ENCODE results near the gene ATG14.

DNA sequence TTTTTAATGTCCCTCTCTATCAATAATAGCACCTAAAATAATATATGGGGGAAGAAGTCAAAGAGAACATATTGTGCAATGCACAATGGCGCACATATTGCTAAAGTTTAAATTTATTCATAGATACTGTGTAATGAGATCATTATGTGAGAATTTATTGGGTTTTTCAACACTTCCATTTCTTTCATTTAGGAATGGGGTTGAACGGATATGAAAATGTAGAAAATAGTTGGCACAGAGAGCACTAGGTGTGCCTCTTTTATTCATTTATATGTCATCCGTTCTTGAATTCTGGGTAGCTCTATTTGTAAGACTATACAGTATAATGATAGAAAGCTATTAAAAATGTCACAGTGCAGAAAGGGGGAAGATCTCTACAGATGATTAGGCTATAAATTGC, 63.9 kb downstream of the ATG14 start:
- TF ChIP-seq POLR2AphosphoS5 (IDR thresholded peaks at IDR 0.05; ENCODE audit: low read depth) (no peak), JUNB (IDR thresholded peaks at IDR 0.05; ENCODE audit: unreplicated experiment) (no peak), EZH2 (IDR thresholded peaks at IDR 0.05; ENCODE audit: low read depth, unreplicated experiment) (no peak), CTCF (conservative IDR thresholded peaks at IDR 0.05; ENCODE audit: low read depth in 2 of 2) (no peak), ETS1 (IDR thresholded peaks at IDR 0.05) (no peak), EZH2phosphoT487 (IDR thresholded peaks at IDR 0.05; ENCODE audit: unreplicated experiment) (no peak), STAT1 (IDR thresholded peaks at IDR 0.05; ENCODE audit: unreplicated experiment) (no peak), ZNF331 (CRISPR knock-in tag; IDR thresholded peaks at IDR 0.05; ENCODE audit: low read depth) (no peak), CREB1 (CRISPR knock-in tag; IDR thresholded peaks at IDR 0.05; ENCODE audit: low read depth) (no peak), NANOG (IDR thresholded peaks at IDR 0.05; ENCODE audit: borderline replicate concordance) (no peak), ZNF114 (CRISPR knock-in tag; IDR thresholded peaks at IDR 0.05) (no peak), ZNF462 (CRISPR knock-in tag; IDR thresholded peaks at IDR 0.05) (no peak)
- TF ChIP-seq, protein P1, sequence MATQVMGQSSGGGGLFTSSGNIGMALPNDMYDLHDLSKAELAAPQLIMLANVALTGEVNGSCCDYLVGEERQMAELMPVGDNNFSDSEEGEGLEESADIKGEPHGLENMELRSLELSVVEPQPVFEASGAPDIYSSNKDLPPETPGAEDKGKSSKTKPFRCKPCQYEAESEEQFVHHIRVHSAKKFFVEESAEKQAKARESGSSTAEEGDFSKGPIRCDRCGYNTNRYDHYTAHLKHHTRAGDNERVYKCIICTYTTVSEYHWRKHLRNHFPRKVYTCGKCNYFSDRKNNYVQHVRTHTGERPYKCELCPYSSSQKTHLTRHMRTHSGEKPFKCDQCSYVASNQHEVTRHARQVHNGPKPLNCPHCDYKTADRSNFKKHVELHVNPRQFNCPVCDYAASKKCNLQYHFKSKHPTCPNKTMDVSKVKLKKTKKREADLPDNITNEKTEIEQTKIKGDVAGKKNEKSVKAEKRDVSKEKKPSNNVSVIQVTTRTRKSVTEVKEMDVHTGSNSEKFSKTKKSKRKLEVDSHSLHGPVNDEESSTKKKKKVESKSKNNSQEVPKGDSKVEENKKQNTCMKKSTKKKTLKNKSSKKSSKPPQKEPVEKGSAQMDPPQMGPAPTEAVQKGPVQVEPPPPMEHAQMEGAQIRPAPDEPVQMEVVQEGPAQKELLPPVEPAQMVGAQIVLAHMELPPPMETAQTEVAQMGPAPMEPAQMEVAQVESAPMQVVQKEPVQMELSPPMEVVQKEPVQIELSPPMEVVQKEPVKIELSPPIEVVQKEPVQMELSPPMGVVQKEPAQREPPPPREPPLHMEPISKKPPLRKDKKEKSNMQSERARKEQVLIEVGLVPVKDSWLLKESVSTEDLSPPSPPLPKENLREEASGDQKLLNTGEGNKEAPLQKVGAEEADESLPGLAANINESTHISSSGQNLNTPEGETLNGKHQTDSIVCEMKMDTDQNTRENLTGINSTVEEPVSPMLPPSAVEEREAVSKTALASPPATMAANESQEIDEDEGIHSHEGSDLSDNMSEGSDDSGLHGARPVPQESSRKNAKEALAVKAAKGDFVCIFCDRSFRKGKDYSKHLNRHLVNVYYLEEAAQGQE (IDR thresholded peaks at IDR 0.05; ENCODE audit: unreplicated experiment) = no peak

Data from GM23338 (cell line).